NCI-H2196 (cell line): ENCODE results near the gene ZNF33A.
A peak's percentile ranks its signal among the peaks of the same experiment; 100 is the strongest.
"Not testable (repeated sequence)": the region's sequence is repeated elsewhere in the genome, so short reads cannot be mapped to it uniquely, and the experiment has no call there.

Experiments
- DNase-seq: peaks from one replicate; lab custom pipeline; 2025; ENCODE audit not compliant: unreplicated experiment; lab: John Stamatoyannopoulos, UW

Gene ZNF33A

DNA sequence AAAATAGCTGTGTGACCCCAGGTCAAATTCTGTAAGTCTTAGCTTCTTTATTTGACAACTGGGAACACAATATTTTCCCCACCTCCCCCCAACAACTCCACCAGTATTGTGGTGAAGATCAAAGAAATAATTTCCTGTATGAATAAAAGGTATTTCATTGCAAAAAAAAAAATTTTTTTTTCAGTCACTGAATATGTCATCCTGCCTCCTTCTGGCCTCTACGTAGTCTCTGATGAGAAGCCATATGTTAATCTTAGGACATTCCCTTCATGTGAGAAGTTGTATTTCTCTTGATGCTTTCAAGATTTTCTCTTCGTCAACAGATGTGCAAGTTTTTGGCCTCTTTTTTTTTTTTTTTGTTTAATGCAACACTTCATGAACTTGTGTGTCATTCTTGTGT is 33.0 kb downstream of the ZNF33A start:
- no peak for DNase-seq

DNA sequence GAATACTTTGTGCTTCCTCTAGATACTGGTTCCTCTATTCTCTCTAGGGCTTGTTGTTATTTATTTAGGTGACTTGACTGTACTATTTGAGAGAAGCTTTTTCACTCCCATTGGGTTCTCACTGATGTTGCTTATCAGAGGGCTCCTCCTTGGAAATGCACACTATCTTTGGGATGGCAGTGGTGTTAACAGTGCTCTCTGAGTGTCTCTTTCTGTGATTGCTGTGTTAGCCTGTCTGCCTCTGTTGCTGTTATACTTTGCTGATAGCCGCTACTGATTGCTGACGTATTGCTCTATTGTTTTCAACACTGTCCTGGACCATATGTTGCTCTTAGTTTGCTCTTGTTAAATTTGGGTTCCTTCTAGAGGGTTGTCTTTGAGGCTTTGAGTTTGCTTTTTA is 34.7 kb downstream of the ZNF33A start:
- no peak for DNase-seq

DNA sequence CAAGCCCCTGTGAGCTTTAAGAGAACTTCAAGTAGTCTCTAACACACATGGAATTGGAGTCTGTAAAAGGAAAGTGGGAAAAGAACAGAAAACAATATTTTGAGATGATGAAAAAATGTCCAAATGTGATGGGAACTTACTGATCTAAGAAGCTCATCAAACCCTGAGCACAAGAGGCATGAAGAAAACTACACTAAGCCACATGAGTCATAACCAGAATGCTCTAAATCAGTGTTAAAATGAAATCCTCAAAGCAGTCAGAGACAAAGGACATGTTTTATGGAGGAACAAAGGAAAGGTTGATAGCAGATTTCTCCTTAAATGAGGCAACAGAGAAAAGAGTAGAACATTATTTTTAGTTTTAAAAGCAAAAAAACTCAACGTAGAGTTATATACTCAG is 37.2 kb downstream of the ZNF33A start:
- no peak for DNase-seq

DNA sequence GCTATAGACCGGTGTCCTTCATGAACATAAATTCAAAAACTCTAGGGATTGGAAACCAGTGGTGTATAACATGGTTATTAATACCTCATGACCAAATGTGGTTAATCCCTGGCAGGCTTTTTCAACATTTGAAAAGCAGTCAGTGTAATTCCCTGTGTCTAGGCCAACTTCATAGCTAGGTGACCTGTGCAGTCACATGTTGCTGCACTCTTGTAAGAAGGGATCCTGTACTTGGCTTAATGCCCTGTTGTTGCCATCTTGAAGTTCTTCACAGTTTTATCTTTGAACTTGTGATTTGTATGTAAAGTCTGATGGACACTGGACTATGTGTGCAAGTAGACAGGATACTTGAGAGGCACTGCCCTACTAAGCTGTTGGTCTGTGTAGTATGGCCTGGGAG is 39.7 kb downstream of the ZNF33A start:
- no peak for DNase-seq

DNA sequence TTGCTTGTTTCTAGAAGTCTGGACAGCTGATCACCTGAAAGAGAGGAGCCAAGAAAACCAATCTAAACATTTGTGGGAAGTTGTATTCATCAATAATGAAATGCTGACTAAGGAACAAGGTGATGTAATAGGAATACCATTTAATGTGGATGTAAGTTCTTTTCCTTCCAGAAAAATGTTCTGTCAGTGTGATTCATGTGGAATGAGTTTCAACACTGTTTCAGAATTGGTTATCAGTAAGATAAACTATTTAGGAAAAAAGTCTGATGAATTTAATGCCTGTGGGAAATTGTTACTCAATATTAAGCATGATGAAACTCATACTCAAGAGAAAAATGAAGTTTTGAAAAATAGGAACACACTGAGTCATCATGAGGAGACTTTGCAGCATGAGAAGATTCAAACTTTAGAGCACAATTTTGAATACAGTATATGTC is 43.9 kb downstream of the ZNF33A start:
- no peak for DNase-seq

DNA sequence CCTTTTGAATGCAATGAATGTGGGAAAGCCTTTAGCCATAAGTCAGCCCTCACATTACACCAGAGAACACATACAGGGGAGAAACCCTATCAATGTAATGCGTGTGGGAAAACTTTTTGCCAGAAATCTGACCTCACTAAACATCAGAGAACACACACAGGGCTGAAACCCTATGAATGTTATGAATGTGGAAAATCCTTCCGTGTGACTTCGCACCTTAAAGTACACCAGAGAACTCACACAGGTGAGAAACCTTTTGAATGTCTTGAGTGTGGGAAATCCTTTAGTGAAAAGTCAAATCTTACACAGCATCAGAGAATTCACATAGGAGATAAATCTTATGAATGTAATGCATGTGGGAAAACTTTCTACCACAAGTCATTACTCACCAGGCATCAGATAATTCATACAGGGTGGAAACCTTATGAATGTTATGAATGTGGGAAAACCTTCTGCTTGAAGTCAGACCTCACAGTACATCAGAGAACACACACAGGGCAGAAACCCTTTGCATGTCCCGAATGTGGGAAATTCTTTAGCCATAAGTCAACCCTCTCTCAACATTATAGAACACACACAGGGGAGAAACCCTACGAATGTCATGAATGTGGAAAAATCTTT is 44.9 kb downstream of the ZNF33A start:
- DNase-seq, result not testable (repeated sequence)

DNA sequence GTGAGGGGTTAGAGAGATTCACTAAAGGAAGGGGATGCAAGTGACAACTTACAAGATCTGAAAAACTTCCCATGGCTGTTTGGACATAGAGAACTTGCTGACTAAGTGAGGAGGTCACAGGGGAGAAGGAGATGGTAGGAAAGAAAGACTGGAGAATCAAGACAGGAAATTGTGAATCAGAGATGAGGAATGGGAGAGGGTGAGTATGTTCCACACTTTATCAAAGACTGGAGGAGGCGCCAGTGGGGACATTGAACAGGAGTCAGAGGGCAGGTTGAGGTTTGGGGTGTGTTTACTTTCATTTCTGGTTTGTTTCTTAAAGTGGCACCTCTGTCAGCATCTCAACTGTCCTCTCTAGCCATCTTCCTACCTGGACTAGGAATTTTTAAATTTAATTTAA is 59.2 kb downstream of the ZNF33A start:
- DNase-seq, result not testable (repeated sequence)

DNA sequence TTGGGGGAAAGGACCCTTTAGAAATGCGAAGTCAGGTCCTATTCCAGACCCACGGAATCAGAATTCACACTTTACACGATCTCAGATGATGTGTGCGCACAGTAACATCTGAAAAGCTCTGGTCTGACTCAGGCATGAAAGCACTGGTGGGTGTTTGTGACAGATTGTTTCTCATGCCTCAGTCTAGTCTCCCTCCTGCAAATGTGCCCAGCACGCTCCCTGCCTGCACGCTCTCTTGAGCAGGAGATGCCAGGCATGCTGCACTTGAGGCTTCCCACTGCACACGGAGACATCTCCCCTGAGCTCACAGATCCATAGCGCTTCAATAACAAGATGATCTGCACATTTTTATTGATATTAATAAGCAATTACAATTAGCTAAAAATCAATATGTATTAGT is 60.0 kb downstream of the ZNF33A start:
- no peak for DNase-seq

DNA sequence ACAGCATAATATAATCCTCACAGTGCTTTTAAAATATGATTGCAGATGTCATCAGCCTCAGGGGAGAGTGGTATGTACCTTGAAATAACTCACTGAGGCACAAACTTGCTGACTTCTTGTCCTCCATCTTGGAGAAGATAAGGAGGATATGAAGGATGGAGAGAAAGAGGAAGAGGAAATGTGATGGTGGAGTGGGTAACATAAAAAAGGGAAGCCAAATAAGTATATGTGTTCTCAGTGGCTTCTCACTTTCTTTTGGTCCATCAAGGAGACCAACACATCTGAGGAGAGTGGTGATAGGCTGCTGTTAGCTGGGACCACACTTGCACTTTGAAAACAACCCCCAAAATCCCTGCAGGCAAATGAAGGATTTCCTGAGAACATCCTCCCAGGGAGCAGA is 62.1 kb downstream of the ZNF33A start:
- DNase-seq, result no peak

DNA sequence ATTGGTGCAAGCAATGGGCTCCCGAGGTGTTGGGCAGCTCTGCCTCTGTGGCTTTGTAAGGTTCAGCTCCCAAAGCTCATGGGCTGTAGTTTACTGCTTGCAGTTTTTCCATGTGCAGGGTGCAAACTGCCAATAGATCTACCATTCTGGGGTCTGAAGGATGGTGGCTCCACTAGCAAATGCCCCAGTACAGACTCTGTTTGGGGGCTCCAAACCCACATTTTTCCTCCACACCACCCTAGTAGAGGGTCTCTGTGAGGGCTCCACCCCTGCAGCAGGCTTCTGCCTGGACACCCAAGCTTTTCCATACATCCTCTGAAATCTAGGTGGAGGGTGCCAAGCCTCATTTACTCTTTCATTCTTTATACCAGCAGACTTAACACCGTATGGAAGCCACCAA is 66.2 kb downstream of the ZNF33A start:
- DNase-seq, result no peak

DNA sequence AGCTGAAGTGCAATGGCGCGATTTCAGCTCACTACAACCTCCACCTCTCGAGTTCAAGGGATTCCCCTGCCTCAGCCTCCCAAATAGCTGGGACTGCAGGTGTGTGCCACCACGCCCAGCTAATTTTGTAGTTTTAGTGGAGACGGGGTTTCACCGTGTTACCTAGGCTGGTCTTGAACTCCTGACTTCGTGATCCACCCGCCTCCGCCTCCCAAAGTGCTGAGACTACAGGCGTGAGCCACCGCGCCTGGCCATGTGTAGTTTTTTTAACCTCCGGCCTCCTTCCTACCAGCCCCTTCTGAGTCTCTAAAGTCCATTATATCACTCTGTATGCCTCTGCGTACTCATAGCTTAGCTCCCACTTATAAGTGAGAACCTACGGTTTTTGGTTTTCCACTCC is 82.8 kb downstream of the ZNF33A start:
- not testable (repeated sequence) for DNase-seq

DNA sequence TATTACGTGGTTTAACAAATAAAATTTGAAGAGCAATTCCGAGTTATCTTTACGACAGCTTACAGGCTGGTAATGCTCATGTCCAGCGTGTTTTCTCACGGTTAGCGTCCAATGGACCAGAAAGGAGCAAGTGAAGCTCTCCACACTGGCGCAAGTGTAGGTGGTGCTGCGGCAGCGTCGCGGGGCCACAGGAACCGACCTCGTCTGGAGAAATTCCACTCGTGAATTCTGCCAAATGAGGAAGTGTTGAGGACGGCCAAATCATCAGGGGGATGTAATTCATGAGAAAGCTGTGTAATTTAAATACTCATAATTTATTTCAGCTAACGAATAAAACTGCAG is 83.3 kb downstream of the ZNF33A start:
- DNase-seq, result no peak

DNA sequence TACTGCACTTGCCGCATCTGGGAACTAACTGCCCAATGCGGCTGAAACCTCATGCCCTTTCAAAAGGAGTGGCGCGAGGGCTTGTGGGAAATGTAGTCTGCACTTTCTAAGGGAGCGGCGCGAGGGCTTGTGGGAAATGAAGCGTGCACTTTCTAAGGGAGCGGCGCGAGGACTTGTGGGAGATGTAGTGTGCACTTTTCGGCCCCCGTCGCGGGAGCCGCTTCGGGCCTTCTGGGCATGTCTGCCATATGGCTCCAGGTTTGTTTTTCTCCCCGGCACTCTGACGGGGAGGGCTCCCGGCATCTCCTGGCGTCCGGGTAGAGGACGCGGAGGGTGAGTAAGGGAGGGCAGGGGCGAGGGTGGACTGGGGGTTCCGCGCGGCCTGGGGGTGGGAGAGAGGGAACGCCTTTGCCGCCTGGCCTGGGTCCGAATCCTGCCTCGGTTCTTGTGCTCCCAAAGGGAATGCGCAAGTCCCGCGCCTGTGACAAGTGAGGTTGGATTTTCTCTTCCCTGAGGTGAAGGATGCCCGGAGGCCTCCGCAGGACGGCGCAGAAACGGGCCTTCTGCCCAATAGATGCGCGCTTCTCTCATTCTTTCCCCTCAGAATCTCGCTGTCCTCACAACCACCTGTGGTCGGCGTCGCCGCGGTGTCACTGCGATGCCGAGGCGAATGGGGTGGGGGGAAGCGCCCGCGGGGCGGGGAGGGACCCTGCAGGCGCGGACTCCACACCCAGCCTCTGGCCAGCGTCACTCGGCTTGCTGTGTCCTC is 83.9 kb downstream of the ZNF33A start, which contains the start of gene ZNF37A:
TSS of gene ZNF37A (plus strand) at position 180 of the 769 bp plus-strand sequence. CDS start 2,281 bp downstream, outside the sequence.
- DNase-seq, result peak; percentile 82

DNA sequence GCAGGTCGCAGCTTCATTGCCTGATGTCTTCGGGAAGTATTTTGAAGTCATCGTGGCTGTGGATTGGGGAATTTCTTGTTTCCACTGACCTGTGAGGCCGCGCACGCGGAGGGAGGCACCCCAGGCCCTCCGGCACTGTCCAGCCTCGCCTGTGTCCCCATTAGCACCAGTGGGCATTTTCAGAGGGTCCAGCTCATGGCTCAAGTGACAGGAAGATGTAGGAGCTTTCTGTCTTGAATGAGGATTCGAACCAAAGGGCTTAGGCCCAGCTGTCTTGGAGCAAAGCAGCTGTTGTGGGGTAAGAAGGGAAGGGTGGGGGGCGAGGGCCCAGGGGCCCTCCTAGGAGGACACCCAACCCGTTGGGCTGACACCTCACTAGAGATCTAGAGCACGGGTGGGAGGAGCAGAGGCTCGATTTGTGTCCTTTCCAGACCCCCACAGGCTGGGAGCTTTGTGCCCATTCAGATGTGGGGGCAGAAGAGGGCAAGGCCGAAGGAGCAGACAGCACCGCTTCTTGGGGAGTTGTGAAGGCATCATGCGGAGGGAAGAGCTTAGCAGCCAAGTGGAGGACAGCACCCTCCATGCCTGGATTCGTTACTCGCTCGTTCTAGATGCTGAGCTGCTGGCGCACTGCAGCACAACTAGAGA is 84.6 kb downstream of the ZNF33A start:
- no peak for DNase-seq

DNA sequence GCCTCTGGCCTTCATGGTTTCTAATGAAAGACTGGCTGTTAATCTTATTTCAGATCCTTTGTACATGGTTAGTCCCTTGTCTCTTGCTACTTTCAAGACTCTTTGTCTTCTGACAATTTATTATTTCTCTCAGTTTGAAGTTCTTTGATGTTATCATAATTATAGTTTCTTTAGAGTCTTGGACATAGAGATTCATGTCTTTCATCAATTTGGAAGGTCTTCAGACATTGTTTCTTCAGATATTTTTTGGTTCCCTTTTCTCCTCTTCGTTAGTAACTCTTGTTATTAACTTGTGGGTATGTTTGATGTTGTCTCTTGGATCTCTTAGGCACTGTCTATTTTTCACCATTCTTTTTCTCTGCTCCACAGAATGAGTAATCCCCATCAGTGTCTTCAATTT is 92.4 kb downstream of the ZNF33A start:
- no peak for DNase-seq

DNA sequence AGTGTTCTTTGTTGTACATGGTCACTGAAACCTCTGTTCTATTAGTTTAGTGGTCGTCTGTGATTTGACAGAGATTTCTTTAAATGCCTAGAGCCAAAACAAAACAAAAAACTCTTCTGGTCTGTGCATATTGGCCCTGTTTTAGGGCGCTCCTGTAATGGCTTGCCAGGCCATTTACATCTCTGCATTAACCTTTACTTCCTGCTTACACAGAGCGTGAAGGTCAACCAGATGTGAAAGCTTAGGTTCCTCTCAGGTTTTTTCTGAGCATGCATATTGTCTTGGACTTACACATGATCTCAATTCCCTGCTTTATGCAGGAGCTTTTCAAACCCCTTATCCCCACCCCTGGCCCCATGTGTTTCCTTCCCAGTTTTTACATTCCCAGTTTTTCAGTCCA is 93.3 kb downstream of the ZNF33A start:
- DNase-seq, result no peak

DNA sequence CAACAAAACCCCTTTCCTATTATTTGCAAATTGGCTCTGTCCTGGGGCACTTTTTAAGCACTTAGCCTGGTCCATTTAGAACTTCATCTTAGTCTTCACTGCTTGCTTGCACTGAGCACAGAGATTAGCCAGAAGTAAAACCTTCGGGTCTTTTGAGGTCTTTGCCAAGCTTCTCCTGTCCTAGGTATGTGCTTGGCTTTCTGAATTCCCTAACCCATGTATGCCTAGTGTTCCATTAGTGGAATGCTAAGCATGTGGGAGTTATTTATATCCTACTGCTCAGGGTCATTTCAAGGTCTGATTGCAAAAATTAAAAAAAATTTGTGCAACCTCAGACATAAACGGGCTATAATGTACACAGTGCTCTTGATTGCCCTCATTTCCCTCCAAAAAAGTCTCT is 101.7 kb downstream of the ZNF33A start:
- DNase-seq, result no peak
